ENCODE data around the gene LCN2.

- TF ChIP-seq FOS (IDR thresholded peaks at IDR 0.05; ENCODE audit: borderline replicate concordance, extremely low read depth, insufficient read length) (no peak), ZNF592 (IDR thresholded peaks at IDR 0.05) (no peak), YBX1 (IDR thresholded peaks at IDR 0.05) (no peak), SRF (IDR thresholded peaks at IDR 0.05; ENCODE audit: low read depth in 2 of 2, low read length in 2 of 2) (no peak), TBL1XR1 (IDR thresholded peaks at IDR 0.05; ENCODE audit: low read depth, low read length) (no peak), NFIC (IDR thresholded peaks at IDR 0.05; ENCODE audit: low read depth, low read length) (no peak), JUNB (IDR thresholded peaks at IDR 0.05) (no peak), CTCF (IDR thresholded peaks at IDR 0.05 in 2 of 3, conservative IDR thresholded peaks at IDR 0.05 in 1 of 3; ENCODE audit: control insufficient read depth in 2 of 3, extremely low read depth in 1 of 3, insufficient read depth in 1 of 3, low read depth in 3 of 3, low read length in 3 of 3) (no peak), NKRF (conservative IDR thresholded peaks at IDR 0.05) (no peak), POLR2AphosphoS2 (IDR thresholded peaks at IDR 0.05; ENCODE audit: low read depth, low read length) (no peak)
Observed at GRCh38 chr9:128160603-128160987, 11.3 kb downstream of the LCN2 start.

All from GM12878 (cell line).